Nephron progenitor cell (in vitro differentiated cells): ENCODE data around the gene FBXL17.
A peak's percentile ranks its signal among the peaks of the same experiment; 100 is the strongest.

ENCODE experiments used
- DNase-seq: peaks from one replicate; pipeline ENCODE4 v3.0.0; 2021
- H3K27ac Mint-ChIP-seq: 2 replicates; pipeline ENCODE4 v1.8.0; 2021; ENCODE audit warnings: mild to moderate bottlenecking, moderate library complexity, mixed read lengths
- H3K27me3 Mint-ChIP-seq: 2 replicates; pipeline ENCODE4 v1.8.0; 2021; ENCODE audit warnings: mild to moderate bottlenecking, low read depth, mixed read lengths; ENCODE audit not compliant: poor library complexity
- H3K36me3 Mint-ChIP-seq: 2 replicates; pipeline ENCODE4 v1.8.0; 2021; ENCODE audit warnings: low read depth, mixed read lengths
- H3K4me1 Mint-ChIP-seq: 2 replicates; pipeline ENCODE4 v1.8.0; 2021; ENCODE audit warnings: mixed read lengths
- H3K4me3 Mint-ChIP-seq: 2 replicates; pipeline ENCODE4 v1.8.0; 2021; ENCODE audit warnings: mild to moderate bottlenecking, moderate library complexity, mixed read lengths
- H3K9me3 Mint-ChIP-seq: 2 replicates; pipeline ENCODE4 v1.8.0; 2021; ENCODE audit warnings: mild to moderate bottlenecking, moderate library complexity, mixed read lengths
- CTCF ChIP-seq: fragments of 200-600 bp; sonication (generic); IDR thresholded peaks from 2 replicates; pipeline ENCODE4 v1.5.0; 2021; ENCODE audit warnings: antibody characterized with exemption

The FBXL17 gene

GRCh38 chr5:108102463-108102862, 279.4 kb downstream of the FBXL17 start:
- no peak for DNase-seq
- no peaks in the 10 kb centered on the region for H3K9me3 Mint-ChIP-seq
- TF ChIP-seq CTCF = no peak
- no peaks in the 10 kb centered on the region for H3K27me3 Mint-ChIP-seq
- no peak overlapping the region for H3K4me3 Mint-ChIP-seq
- H3K27ac Mint-ChIP-seq = no peak overlapping the region
- peaks cover 5% of the 10 kb centered on the region for H3K36me3 Mint-ChIP-seq
- peaks cover 9% of the 10 kb centered on the region for H3K4me1 Mint-ChIP-seq

- peaks cover 5% of the 10 kb centered on the region for H3K36me3 Mint-ChIP-seq
- H3K27me3 Mint-ChIP-seq = no peaks in the 10 kb centered on the region
- no peaks in the 10 kb centered on the region for H3K9me3 Mint-ChIP-seq
- H3K4me3 Mint-ChIP-seq = no peak overlapping the region
- TF ChIP-seq CTCF = no peak
- no peak overlapping the region for H3K27ac Mint-ChIP-seq
- peaks cover 9% of the 10 kb centered on the region for H3K4me1 Mint-ChIP-seq
- no peak for DNase-seq
Observed at GRCh38 chr5:108101821-108102220, 280.1 kb downstream of the FBXL17 start.

GRCh38 chr5:108101130-108101529, 280.8 kb downstream of the FBXL17 start:
- no peaks in the 10 kb centered on the region for H3K27me3 Mint-ChIP-seq
- no peak overlapping the region for H3K4me3 Mint-ChIP-seq
- no peaks in the 10 kb centered on the region for H3K9me3 Mint-ChIP-seq
- no peak overlapping the region for H3K27ac Mint-ChIP-seq
- H3K4me1 Mint-ChIP-seq = peaks cover 9% of the 10 kb centered on the region
- no peak for TF ChIP-seq CTCF
- H3K36me3 Mint-ChIP-seq = peaks cover 5% of the 10 kb centered on the region
- DNase-seq = no peak

- Mint-ChIP-seq H3K4me3 (no peak overlapping the region), H3K9me3 (no peaks in the 10 kb centered on the region), H3K4me1 (peaks cover 8% of the 10 kb centered on the region), H3K36me3 (no peaks in the 10 kb centered on the region), H3K27ac (no peak overlapping the region), H3K27me3 (no peaks in the 10 kb centered on the region)
- no peak for DNase-seq
- TF ChIP-seq CTCF = no peak
Observed at GRCh38 chr5:108094800-108095199, 287.1 kb downstream of the FBXL17 start.

DNA sequence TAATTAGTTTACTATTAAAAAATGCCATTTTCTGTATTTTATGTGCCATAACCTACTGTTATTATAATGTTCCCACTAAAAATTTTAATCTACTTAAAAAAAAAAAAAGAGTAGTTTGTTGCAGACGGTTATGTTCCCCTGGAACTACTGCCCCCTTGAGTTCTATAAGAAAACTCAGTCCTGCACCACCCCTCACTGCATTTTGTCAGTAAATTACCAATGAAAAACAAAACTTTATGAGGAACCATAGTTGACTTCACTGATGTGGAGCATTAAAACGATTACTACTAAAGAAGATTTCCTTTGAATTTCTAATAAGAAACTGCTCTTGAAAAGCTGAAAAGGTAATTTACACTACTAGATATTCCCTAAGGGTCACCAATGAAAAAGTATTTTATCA, 288.7 kb downstream of the FBXL17 start:
- Mint-ChIP-seq H3K36me3 (peaks cover 3% of the 10 kb centered on the region), H3K4me1 (peaks cover 8% of the 10 kb centered on the region), H3K27me3 (no peaks in the 10 kb centered on the region), H3K9me3 (no peaks in the 10 kb centered on the region), H3K27ac (no peak overlapping the region), H3K4me3 (no peak overlapping the region)
- no peak for DNase-seq
- peak; percentile 69 for TF ChIP-seq CTCF

- Mint-ChIP-seq H3K27ac (no peak overlapping the region), H3K36me3 (peaks cover 10% of the 10 kb centered on the region), H3K4me1 (peaks cover 8% of the 10 kb centered on the region), H3K27me3 (no peaks in the 10 kb centered on the region), H3K4me3 (no peak overlapping the region), H3K9me3 (no peaks in the 10 kb centered on the region)
- TF ChIP-seq CTCF = no peak
- no peak for DNase-seq
Observed at GRCh38 chr5:108090946-108091345, 291.0 kb downstream of the FBXL17 start.
